Activated gamma-delta T cell (primary cell): ENCODE results near the gene AFP.

Source experiments
- DNase-seq: peaks from one replicate; lab custom pipeline; 2025; lab: John Stamatoyannopoulos, UW

AFP gene

GRCh38 chr4:73414936-73415271 lies 21.1 kb upstream of the AFP start:
- no peak for DNase-seq

GRCh38 chr4:73415807-73416238 lies 20.2 kb upstream of the AFP start:
- DNase-seq = no peak

GRCh38 chr4:73416423-73417087 lies 19.5 kb upstream of the AFP start:
- no peak for DNase-seq

DNA sequence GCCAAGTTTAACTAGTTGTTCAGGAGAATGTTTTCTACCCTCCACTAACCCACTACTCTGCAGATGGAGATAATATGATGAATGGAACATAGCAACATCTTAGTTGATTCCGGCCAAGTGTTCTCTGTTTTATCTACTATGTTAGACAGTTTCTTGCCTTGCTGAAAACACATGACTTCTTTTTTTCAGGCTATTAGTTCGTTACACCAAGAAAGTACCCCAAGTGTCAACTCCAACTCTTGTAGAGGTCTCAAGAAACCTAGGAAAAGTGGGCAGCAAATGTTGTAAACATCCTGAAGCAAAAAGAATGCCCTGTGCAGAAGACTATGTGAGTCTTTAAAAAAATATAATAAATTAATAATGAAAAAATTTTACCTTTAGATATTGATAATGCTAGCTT lies 18.7 kb upstream of the AFP start:
- DNase-seq = no peak

DNA sequence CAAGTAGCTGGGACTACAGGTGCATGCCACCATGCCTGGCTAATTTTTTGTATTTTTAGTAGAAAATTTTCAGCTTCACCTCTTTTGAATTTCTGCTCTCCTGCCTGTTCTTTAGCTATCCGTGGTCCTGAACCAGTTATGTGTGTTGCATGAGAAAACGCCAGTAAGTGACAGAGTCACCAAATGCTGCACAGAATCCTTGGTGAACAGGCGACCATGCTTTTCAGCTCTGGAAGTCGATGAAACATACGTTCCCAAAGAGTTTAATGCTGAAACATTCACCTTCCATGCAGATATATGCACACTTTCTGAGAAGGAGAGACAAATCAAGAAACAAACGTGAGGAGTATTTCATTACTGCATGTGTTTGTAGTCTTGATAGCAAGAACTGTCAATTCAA lies 18.0 kb upstream of the AFP start:
- DNase-seq = no peak

DNA sequence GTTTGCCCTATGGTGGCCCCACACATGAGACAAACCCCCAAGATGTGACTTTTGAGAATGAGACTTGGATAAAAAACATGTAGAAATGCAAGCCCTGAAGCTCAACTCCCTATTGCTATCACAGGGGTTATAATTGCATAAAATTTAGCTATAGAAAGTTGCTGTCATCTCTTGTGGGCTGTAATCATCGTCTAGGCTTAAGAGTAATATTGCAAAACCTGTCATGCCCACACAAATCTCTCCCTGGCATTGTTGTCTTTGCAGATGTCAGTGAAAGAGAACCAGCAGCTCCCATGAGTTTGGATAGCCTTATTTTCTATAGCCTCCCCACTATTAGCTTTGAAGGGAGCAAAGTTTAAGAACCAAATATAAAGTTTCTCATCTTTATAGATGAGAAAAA lies 17.3 kb upstream of the AFP start:
- DNase-seq = no peak

DNA sequence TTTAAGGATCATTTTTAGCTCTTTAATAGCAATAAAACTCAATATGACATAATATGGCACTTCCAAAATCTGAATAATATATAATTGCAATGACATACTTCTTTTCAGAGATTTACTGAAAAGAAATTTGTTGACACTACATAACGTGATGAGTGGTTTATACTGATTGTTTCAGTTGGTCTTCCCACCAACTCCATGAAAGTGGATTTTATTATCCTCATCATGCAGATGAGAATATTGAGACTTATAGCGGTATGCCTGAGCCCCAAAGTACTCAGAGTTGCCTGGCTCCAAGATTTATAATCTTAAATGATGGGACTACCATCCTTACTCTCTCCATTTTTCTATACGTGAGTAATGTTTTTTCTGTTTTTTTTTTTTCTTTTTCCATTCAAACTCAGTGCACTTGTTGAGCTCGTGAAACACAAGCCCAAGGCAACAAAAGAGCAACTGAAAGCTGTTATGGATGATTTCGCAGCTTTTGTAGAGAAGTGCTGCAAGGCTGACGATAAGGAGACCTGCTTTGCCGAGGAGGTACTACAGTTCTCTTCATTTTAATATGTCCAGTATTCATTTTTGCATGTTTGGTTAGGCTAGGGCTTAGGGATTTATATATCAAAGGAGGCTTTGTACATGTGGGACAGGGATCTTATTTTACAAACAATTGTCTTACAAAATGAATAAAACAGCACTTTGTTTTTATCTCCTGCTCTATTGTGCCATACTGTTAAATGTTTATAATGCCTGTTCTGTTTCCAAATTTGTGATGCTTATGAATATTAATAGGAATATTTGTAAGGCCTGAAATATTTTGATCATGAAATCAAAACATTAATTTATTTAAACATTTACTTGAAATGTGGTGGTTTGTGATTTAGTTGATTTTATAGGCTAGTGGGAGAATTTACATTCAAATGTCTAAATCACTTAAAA lies 16.6 kb upstream of the AFP start:
- no peak for DNase-seq

DNA sequence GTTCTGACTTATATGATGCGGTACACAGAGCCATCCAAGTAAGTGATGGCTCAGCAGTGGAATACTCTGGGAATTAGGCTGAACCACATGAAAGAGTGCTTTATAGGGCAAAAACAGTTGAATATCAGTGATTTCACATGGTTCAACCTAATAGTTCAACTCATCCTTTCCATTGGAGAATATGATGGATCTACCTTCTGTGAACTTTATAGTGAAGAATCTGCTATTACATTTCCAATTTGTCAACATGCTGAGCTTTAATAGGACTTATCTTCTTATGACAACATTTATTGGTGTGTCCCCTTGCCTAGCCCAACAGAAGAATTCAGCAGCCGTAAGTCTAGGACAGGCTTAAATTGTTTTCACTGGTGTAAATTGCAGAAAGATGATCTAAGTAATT lies 15.4 kb upstream of the AFP start:
- no peak for DNase-seq

DNA sequence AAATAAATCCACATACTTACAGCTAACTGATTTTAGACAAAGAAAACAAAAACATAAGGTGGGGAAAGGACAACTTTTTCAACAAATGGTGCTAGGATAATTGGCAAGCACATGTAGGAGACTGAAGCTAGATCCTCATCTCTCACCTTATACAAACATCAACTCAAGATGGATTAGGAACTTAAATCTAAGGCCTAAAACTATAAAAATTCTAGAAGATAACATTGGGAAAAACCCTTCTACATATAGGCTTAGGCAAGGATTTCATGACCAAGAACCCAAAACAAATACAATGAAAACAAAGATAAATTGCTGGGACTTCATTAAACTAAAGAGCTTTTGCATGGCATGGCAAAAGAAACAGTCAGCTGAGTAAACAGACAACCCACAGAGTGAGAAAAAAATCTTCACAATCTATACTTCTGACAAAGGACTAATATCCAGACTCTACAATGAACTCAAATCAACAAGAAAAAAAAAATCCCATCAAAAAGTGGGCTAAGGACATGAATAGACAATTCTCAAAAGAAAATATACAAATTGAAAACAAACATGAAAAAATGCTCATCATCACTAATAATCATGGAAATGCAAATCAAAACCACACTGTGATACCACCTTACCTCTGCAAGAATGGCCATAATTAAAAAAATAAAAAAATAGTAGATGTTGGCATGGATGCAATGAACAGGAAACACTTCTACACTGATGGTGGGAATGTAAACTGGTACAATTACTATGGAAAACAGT lies 14.1 kb upstream of the AFP start:
- no peak for DNase-seq

DNA sequence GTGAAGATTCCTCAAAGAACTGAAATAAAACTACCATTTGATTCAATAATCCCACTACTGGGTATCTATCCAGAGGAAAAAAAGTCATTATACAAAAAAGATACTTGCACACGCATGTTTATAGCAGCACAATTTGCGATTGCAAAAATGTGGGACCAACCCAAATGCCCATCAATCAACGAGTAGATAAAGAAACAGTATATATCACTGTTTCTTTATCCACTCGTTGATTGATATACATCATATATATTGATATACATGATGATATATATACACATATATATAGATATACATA lies 13.6 kb upstream of the AFP start:
- no peak for DNase-seq

DNA sequence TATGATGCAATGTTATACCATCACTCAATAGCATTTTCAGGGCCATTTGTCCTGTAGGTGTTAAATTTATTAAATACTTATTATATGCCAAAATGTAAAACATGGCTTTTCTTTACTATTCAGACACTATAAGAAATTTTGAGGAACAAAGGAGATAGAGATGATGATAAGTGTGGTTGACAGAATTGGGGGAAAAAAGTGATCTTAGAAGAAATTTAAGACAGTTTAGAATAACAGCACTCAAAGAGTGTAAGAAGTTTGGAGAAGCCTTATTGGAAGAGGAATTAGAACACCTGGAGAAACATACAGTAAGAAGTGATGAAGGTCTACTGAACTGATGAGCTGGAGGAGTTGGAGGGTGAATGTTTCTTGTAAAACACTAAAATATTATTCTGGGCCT lies 12.8 kb upstream of the AFP start:
- DNase-seq = no peak

GRCh38 chr4:73426666-73427065 lies 9.4 kb upstream of the AFP start:
- DNase-seq = no peak

DNA sequence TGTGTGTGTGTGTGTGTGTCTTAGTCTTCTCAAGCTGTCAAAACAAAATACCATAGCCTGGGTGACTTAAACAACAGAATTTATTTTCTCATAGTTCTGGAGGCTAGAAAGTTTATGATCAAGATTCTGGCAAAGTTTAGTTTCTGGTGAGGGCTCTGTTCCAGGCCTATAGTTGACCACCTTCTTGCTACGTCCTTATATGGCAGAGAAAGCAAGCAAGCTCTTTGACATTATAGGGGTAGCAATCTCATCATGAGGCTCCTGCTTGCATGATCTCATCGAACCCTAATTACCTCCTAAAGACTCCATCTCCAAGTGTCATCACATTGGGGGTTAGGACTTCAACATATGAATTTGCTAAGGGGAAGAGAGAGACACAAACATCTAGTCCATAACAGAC lies 6.9 kb upstream of the AFP start:
- no peak for DNase-seq

DNA sequence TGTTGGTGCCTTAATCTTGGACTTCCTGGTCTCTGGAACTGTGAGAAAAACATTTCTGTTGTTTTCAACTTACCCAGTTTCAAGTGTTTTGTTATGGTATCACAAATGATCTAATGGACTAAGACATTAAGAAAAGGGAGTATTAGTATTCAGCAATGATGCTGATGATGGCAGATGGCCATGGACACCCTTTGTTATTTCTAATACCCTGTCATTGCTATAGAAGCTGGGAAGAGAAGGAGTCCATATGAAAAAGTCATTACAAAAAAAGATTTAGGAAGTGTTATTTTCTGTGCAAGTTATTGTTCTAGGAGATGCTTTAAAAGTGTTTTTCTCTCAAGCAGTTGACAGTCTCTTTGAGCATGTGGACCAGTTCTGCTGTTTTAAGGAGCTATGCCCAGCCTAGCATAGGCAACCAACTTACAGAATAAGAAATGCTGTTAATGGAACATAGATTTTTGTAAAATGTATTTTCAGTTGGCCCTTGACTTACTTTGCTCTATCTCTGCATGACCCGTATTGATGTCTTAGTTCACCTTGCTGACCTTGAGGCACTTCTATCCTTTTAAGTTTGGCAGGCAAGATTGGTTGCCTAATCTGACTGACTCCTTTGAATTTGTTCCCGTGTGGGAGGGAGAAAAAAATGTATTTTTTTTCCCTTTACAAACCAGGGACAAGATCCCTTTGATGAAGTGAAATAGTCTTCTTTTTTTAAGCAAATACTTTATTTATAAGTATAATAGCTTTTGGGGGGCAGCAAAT lies 6.0 kb upstream of the AFP start:
- no peak for DNase-seq

GRCh38 chr4:73431813-73432168 lies 4.2 kb upstream of the AFP start:
- no peak for DNase-seq

DNA sequence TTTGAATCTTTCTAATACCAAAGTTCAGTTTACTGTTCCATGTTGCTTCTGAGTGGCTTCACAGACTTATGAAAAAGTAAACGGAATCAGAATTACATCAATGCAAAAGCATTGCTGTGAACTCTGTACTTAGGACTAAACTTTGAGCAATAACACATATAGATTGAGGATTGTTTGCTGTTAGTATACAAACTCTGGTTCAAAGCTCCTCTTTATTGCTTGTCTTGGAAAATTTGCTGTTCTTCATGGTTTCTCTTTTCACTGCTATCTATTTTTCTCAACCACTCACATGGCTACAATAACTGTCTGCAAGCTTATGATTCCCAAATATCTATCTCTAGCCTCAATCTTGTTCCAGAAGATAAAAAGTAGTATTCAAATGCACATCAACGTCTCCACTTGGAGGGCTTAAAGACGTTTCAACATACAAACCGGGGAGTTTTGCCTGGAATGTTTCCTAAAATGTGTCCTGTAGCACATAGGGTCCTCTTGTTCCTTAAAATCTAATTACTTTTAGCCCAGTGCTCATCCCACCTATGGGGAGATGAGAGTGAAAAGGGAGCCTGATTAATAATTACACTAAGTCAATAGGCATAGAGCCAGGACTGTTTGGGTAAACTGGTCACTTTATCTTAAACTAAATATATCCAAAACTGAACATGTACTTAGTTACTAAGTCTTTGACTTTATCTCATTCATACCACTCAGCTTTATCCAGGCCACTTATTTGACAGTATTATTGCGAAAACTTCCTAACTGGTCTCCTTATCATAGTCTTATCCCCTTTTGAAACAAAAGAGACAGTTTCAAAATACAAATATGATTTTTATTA lies 3.6 kb upstream of the AFP start:
- DNase-seq = no peak

- DNase-seq = no peak
These were observed 2.9 kb upstream of the AFP start for GRCh38 chr4:73433140-73433539.

DNA sequence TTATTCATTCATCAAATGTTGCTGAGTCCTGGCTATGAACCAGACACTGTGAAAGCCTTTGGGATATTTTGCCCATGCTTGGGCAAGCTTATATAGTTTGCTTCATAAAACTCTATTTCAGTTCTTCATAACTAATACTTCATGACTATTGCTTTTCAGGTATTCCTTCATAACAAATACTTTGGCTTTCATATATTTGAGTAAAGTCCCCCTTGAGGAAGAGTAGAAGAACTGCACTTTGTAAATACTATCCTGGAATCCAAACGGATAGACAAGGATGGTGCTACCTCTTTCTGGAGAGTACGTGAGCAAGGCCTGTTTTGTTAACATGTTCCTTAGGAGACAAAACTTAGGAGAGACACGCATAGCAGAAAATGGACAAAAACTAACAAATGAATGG lies 1.7 kb upstream of the AFP start:
- no peak for DNase-seq

DNA sequence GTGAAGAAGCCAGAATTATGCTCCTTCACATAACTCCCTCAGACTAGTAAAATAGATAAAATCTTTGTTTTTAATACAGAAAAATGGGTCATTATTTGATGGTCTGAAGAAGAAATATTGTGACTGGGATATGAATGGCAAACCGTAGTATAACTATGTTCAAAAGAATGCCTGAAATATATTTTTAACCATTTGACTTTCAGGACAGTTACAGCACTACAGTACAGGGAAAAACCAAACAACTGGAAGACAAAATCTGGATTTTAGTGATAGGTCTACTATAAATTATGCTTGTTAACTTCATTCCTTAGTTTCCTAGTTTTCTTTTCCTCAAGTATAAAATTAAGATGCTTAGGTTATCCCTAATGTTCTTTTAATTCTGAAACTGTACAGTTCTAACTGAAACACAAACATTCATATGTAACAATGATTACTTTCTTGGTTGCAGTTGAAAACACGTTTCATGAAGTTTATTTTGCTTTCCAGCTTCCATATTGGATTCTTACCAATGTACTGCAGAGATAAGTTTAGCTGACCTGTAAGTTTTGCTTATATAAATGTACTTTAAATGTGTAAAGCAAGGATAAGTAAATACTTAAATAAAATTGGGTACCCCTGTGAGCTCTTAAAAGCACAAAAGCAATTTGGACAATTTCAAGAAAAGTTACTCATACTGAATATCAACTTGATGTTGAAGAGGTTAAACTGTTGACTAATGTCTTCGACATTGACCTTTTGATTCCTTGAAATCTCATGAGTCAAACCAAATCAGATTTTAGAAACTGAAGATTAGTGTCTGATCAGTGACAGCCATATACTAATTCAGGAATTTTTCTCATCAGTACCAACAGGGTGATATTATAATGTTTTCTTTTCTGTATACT lies 895 bp downstream of the AFP start:
- DNase-seq = no peak

DNA sequence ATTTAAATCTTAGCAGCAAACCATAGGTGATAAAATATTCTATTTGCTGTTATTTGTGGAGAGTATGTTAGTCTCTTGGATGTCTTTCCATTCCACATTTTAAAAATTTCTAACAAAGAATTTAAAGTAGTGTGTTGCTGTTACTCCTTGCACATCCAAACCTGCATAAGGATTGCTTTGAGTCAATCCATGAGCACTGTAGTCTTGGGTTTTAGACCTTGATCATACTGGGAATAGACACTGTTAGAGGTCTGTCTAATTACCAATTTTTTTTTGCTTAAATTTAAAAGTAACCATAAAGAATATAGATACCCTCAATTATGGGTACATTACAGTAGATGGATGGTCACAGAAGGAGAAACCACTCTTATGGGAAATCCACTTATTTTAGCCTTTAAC lies 1.5 kb downstream of the AFP start:
- DNase-seq = no peak

- DNase-seq = no peak
These were observed 2.0 kb downstream of the AFP start for GRCh38 chr4:73438048-73438447.
